Neural cell (in vitro differentiated cells): ENCODE data around the gene ARHGEF17.

ENCODE experiments used
- EZH2 ChIP-seq: fragments of 200-600, 300-800 bp; shearing (Covaris generic), sonication (generic); IDR thresholded peaks from 2 replicates; pipeline ENCODE4 v1.6.1; 2014; ENCODE audit warnings: antibody characterized with exemption, low read length, borderline replicate concordance, mild to moderate bottlenecking; ENCODE audit not compliant: insufficient read depth, poor library complexity, severe bottlenecking
- TF ChIP-seq, protein P1 (sequence below): fragments of 450-650 bp; IDR thresholded peaks from 2 replicates; pipeline ENCODE4 v1.5.1; 2014; ENCODE audit warnings: antibody characterized with exemption, mild to moderate bottlenecking, moderate library complexity; ENCODE audit not compliant: poor library complexity, severe bottlenecking
- TF ChIP-seq, protein P2 (sequence below): IDR thresholded peaks from 2 replicates; pipeline ENCODE4 v1.6.1; 2012; ENCODE audit warnings: borderline replicate concordance

DNA sequence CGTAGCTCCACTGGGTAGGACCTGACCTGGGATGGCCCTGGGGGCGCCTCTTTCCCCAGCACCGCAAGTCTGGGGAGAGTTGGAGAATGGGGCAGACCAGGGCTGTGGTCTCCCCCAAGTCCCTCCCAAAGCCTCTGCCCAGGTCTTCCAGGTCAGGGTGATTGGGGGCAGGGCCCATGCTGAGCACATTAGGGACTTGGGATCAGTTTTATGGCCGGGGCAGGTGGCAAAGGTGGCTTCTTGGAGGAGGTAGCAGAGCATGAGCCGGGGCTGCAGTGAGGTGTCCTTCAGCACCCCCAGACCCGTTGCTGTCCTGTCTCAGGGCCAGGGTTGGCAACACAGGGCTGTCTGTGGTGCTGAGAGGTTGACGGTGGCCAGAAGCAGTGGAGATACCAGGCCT, 74.1 kb downstream of the ARHGEF17 start:
- TF ChIP-seq, protein P1, sequence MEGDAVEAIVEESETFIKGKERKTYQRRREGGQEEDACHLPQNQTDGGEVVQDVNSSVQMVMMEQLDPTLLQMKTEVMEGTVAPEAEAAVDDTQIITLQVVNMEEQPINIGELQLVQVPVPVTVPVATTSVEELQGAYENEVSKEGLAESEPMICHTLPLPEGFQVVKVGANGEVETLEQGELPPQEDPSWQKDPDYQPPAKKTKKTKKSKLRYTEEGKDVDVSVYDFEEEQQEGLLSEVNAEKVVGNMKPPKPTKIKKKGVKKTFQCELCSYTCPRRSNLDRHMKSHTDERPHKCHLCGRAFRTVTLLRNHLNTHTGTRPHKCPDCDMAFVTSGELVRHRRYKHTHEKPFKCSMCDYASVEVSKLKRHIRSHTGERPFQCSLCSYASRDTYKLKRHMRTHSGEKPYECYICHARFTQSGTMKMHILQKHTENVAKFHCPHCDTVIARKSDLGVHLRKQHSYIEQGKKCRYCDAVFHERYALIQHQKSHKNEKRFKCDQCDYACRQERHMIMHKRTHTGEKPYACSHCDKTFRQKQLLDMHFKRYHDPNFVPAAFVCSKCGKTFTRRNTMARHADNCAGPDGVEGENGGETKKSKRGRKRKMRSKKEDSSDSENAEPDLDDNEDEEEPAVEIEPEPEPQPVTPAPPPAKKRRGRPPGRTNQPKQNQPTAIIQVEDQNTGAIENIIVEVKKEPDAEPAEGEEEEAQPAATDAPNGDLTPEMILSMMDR: no peak
- TF ChIP-seq, protein P2, sequence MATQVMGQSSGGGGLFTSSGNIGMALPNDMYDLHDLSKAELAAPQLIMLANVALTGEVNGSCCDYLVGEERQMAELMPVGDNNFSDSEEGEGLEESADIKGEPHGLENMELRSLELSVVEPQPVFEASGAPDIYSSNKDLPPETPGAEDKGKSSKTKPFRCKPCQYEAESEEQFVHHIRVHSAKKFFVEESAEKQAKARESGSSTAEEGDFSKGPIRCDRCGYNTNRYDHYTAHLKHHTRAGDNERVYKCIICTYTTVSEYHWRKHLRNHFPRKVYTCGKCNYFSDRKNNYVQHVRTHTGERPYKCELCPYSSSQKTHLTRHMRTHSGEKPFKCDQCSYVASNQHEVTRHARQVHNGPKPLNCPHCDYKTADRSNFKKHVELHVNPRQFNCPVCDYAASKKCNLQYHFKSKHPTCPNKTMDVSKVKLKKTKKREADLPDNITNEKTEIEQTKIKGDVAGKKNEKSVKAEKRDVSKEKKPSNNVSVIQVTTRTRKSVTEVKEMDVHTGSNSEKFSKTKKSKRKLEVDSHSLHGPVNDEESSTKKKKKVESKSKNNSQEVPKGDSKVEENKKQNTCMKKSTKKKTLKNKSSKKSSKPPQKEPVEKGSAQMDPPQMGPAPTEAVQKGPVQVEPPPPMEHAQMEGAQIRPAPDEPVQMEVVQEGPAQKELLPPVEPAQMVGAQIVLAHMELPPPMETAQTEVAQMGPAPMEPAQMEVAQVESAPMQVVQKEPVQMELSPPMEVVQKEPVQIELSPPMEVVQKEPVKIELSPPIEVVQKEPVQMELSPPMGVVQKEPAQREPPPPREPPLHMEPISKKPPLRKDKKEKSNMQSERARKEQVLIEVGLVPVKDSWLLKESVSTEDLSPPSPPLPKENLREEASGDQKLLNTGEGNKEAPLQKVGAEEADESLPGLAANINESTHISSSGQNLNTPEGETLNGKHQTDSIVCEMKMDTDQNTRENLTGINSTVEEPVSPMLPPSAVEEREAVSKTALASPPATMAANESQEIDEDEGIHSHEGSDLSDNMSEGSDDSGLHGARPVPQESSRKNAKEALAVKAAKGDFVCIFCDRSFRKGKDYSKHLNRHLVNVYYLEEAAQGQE: no peak
- TF ChIP-seq EZH2: no peak
